Pulmonary artery endothelial cell (primary cell): ENCODE results near the gene THUMPD3. TPM values are rescaled to one million over a fixed set of nuclear protein-coding genes. Genes with fewer than 3 reads are reported as not detected.

Source experiments
- DNase-seq: peaks from one replicate; pipeline ENCODE4 v3.0.0-alpha.2; 2011; ENCODE audit warnings: low read depth, low spot score
- total RNA-seq: library from RNA; depleted of rRNA; stranded (reverse); fragments of >200 nt; gene quantifications from 2 replicates; pipeline ENCODE4 v1.2.3, GENCODE V29; 2014

The THUMPD3 gene
- total RNA-seq, 1 donor from 2014 or later, result 33.4 TPM

GRCh38 chr3:9420850-9421549 lies 58.1 kb downstream of the THUMPD3 start:
- DNase-seq, result peak; percentile 10

GRCh38 chr3:9422712-9423424 lies 60.0 kb downstream of the THUMPD3 start:
- DNase-seq, result peak; percentile 93

GRCh38 chr3:9428411-9428810 lies 65.6 kb downstream of the THUMPD3 start:
- DNase-seq, result no peak

GRCh38 chr3:9430733-9431132 lies 67.9 kb downstream of the THUMPD3 start:
- no peak for DNase-seq

- no peak for DNase-seq
Observed at GRCh38 chr3:9433627-9434521, 71.0 kb downstream of the THUMPD3 start.

- DNase-seq, result no peak
Observed at GRCh38 chr3:9435316-9435715, 72.5 kb downstream of the THUMPD3 start.

Other genes with a start within 250 kb of the THUMPD3 start
- gene SRGAP3, start 113.4 kb upstream of the THUMPD3 start, total RNA-seq, result 0.13 TPM in 1 of 2 replicates, not detected in the other
- gene SETD5, start 34.6 kb downstream of the THUMPD3 start, total RNA-seq, result 40.2 and 47.0 TPM in 2 replicates
- gene LHFPL4, start 190.8 kb downstream of the THUMPD3 start, total RNA-seq, result not detected in 2 replicates